GM23338 (cell line): ENCODE results near the gene DHX36. TPM values are rescaled to one million over a fixed set of nuclear protein-coding genes. Genes with fewer than 3 reads are reported as not detected.

Experiments
- ATAC-seq: fragments of 200-7000 bp; cut with Tn5 transposase; 3 replicates; pipeline ENCODE4 v1.9.1; 2020
- DNase-seq: peaks from one replicate; pipeline ENCODE4 v3.0.0-alpha.2; 2015; ENCODE audit warnings: low spot score
- H2AFZ ChIP-seq: fragments of 200-600 bp; sonication (generic); 2 replicates; pipeline ENCODE4 v1.8.0; 2016; ENCODE audit warnings: antibody characterized with exemption, mild to moderate bottlenecking, moderate library complexity
- H3F3A ChIP-seq: fragments of 200-600 bp; sonication (generic); replicated peaks from 2 replicates; pipeline ENCODE4 v1.8.0; 2017; ENCODE audit warnings: antibody characterized with exemption, mixed run types, low read depth
- H3K27ac ChIP-seq: fragments of 200-600 bp; sonication (generic); 2 replicates; pipeline ENCODE4 v1.6.1; 2016; ENCODE audit warnings: low read depth
- H3K27me3 ChIP-seq: fragments of 200-600 bp; sonication (generic); 2 replicates; pipeline ENCODE4 v1.8.0; 2016; ENCODE audit warnings: mild to moderate bottlenecking, mixed run types, moderate library complexity; ENCODE audit not compliant: insufficient read depth
- H3K36me3 ChIP-seq: fragments of 200-600 bp; sonication (generic); 2 replicates; pipeline ENCODE4 v1.8.0; 2016; ENCODE audit warnings: mild to moderate bottlenecking; ENCODE audit not compliant: insufficient read depth
- H3K4me1 ChIP-seq: fragments of 200-600 bp; sonication (generic); 2 replicates; pipeline ENCODE4 v1.8.0; 2016; ENCODE audit warnings: mild to moderate bottlenecking, moderate library complexity; ENCODE audit not compliant: insufficient read depth
- H3K4me2 ChIP-seq: fragments of 200-600 bp; sonication (generic); 2 replicates; pipeline ENCODE4 v1.7.1; 2017; ENCODE audit warnings: mixed run types
- H3K4me3 ChIP-seq: fragments of 200-600 bp; sonication (generic); 2 replicates; pipeline ENCODE4 v1.6.1; 2016; ENCODE audit warnings: mixed run types
- H3K79me2 ChIP-seq: fragments of 200-600 bp; sonication (generic); replicated peaks from 2 replicates; pipeline ENCODE4 v1.8.0; 2017; ENCODE audit warnings: mild to moderate bottlenecking; ENCODE audit not compliant: insufficient read depth
- H3K9me2 ChIP-seq: fragments of 200-600 bp; sonication (generic); 2 replicates; pipeline ENCODE4 v1.8.0; 2017; ENCODE audit not compliant: insufficient read depth
- H4K20me1 ChIP-seq: fragments of 200-600 bp; sonication (generic); replicated peaks from 2 replicates; pipeline ENCODE4 v1.8.0; 2017; ENCODE audit warnings: mild to moderate bottlenecking; ENCODE audit not compliant: insufficient read depth
- H3K27ac Mint-ChIP-seq: 2 replicates; pipeline ENCODE4 v1.8.0; 2020; ENCODE audit warnings: inconsistent platforms, mild to moderate bottlenecking, moderate library complexity, mixed read lengths
- H3K27me3 Mint-ChIP-seq: 3 replicates; pipeline ENCODE4 v1.8.0; 2022; ENCODE audit warnings: low read depth, mild to moderate bottlenecking, moderate library complexity, mixed read lengths, inconsistent platforms; ENCODE audit not compliant: insufficient read depth, poor library complexity
- H3K36me3 Mint-ChIP-seq: 3 replicates; pipeline ENCODE4 v1.8.0; 2021; ENCODE audit warnings: low read depth, mild to moderate bottlenecking, inconsistent platforms, moderate library complexity, mixed read lengths
- H3K4me1 Mint-ChIP-seq: 3 replicates; pipeline ENCODE4 v1.8.0; 2020; ENCODE audit warnings: mild to moderate bottlenecking, inconsistent platforms, mixed read lengths
- H3K4me3 Mint-ChIP-seq: 3 replicates; pipeline ENCODE4 v1.8.0; 2021; ENCODE audit warnings: moderate library complexity, mild to moderate bottlenecking, inconsistent platforms, mixed read lengths
- H3K9me3 Mint-ChIP-seq: 3 replicates; pipeline ENCODE4 v1.8.0; 2020; ENCODE audit warnings: moderate library complexity, mild to moderate bottlenecking, inconsistent platforms, mixed read lengths
- EZH2phosphoT487 ChIP-seq: fragments of 200-600 bp; sonication (generic); IDR thresholded peaks from one replicate; pipeline ENCODE4 v1.8.1; 2018; ENCODE audit warnings: antibody characterized with exemption; ENCODE audit not compliant: unreplicated experiment
- JUNB ChIP-seq: IDR thresholded peaks from one replicate; pipeline ENCODE4 v1.6.1; 2016; ENCODE audit warnings: antibody characterized with exemption; ENCODE audit not compliant: unreplicated experiment
- POLR2AphosphoS5 ChIP-seq: IDR thresholded peaks from 2 replicates; pipeline ENCODE4 v1.6.1; 2016; ENCODE audit warnings: antibody characterized with exemption, low read depth
- ZNF331 ChIP-seq: fragments of 250-450 bp; sonication (Bioruptor Pico); IDR thresholded peaks from 2 replicates; pipeline ENCODE4 v1.5.0; 2020; ENCODE audit warnings: low read depth, mild to moderate bottlenecking, moderate library complexity
- polyA plus RNA-seq: library from polyadenylated mRNA; unstranded; fragments of >200 nt; fragmentation: Nextera tagmentation; extraction: Ambion mirVana; gene quantifications from 2 replicates; pipeline ENCODE4 v1.2.1, GENCODE V29; 2016
- total RNA-seq: library from RNA; depleted of rRNA; stranded (reverse); fragments of >200 nt; shearing (Covaris generic); gene quantifications from 2 replicates; pipeline ENCODE4 v1.2.3, GENCODE V29; 2014
- TF ChIP-seq, protein P1 (sequence below): fragments of 250-450 bp; sonication (Bioruptor Pico); IDR thresholded peaks from 2 replicates; pipeline ENCODE4 v1.5.0; 2020; ENCODE audit warnings: mild to moderate bottlenecking, moderate library complexity
- TF ChIP-seq, protein P2 (sequence below): IDR thresholded peaks from one replicate; pipeline ENCODE4 v1.6.1; 2018; ENCODE audit warnings: antibody characterized with exemption; ENCODE audit not compliant: unreplicated experiment

Gene DHX36
- total and polyA plus RNA-seq, 2 experiments from 2014 or later = 103 to 110 TPM

DNA sequence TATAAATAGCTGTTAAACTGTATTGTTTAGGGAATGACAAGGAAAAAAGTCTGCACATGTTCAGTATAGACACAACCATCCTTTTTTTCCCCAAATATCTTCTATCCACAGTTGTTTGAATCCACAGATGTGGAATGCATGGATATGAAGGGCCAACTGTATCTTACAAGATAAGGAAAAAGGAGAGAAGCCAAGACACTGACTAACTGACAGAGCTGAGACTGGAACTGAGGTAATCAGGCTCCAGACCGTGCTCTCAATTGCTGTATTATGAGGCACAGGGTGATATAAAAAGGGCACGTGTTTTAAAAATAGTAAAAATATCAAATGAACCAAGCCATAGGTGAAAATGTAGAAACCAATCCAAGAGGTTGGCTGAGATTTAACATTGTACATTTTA, 49.0 kb downstream of the DHX36 start:
- Mint-ChIP-seq H3K9me3 (no peaks in the 10 kb centered on the region), H3K27ac (no peak overlapping the region), H3K4me1 (no peaks in the 10 kb centered on the region), H3K36me3 (peaks cover 78% of the 10 kb centered on the region), H3K4me3 (no peak overlapping the region), H3K27me3 (no peaks in the 10 kb centered on the region)
- H3K27ac ChIP-seq = no peak overlapping the region
- TF ChIP-seq ZNF331 = no peak
- no peak overlapping the region for H2AFZ ChIP-seq
- no peaks in the 10 kb centered on the region for H3K4me1 ChIP-seq
- H3K79me2 ChIP-seq = peaks cover 23% of the 10 kb centered on the region
- ATAC-seq (no peak), DNase-seq (no peak)
- H3K27me3 ChIP-seq = no peaks in the 10 kb centered on the region
- no peak overlapping the region for H3K4me3 ChIP-seq
- no peaks in the 10 kb centered on the region for H3K9me2 ChIP-seq
- peaks cover 9% of the 10 kb centered on the region; the same call in 1 of the 2 replicates for H4K20me1 ChIP-seq
- H3K36me3 ChIP-seq = peaks cover 80% of the 10 kb centered on the region
- H3K4me2 ChIP-seq = no peak overlapping the region
- no peaks in the 10 kb centered on the region for H3F3A ChIP-seq

DNA sequence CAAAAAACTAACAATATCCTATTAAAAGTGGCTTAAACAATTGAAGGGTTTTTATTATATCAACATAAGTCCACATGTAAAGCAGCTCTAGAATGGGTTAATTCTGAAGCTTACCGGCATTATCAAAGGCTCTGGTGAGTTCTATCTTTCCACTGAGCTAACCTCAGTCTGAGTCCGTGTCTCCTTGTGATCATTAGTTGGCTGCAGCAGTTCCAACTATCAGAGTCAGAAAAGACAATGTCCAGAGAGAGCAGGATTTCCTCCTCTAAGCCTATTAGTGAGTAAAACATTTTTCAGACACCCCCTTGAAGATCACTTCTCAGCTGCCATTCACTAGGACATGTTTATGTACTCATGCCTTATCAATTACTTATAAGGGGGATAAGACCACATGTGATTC, 49.9 kb downstream of the DHX36 start:
- Histone ChIP-seq H3K4me1 (no peaks in the 10 kb centered on the region), H3K79me2 (peaks cover 32% of the 10 kb centered on the region), H3K36me3 (peaks cover 72% of the 10 kb centered on the region), H3K4me2 (no peak overlapping the region), H3K27me3 (no peaks in the 10 kb centered on the region), H3K27ac (no peak overlapping the region), H4K20me1 (peaks cover 9% of the 10 kb centered on the region; the same call in 1 of the 2 replicates), H3F3A (no peaks in the 10 kb centered on the region), H2AFZ (no peak overlapping the region), H3K4me3 (no peak overlapping the region), H3K9me2 (no peaks in the 10 kb centered on the region)
- no peak for ATAC-seq
- H3K4me1 Mint-ChIP-seq = no peaks in the 10 kb centered on the region
- DNase-seq = no peak
- H3K27ac Mint-ChIP-seq = no peak overlapping the region
- no peaks in the 10 kb centered on the region for H3K27me3 Mint-ChIP-seq
- 0 out of 3 replicates have a peak, but pooled peaks cover 2% of the 10 kb centered on the region for H3K9me3 Mint-ChIP-seq
- H3K4me3 Mint-ChIP-seq = no peak overlapping the region
- peaks cover 80% of the 10 kb centered on the region for H3K36me3 Mint-ChIP-seq
- no peak for TF ChIP-seq POLR2AphosphoS5
- no peak for TF ChIP-seq JUNB

DNA sequence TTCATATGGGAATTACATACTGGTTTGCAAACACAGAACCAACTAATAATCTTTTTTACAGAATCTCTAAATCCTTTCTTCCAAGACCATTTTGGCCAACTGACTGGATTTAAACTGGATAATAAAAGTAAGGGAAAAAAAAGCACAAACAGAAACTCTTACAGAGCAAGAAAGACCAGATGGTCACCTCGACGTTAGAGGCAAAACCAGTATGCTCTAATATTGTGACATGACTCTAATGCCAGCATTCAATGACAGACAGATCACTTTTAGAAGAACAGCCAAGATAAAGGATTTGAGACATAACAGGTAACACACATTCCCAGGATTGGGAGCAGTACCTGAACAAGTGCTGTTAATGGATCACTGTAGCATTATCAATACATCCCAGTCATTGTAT, 50.9 kb downstream of the DHX36 start:
- H3K4me1 ChIP-seq = no peaks in the 10 kb centered on the region
- H3F3A ChIP-seq = no peaks in the 10 kb centered on the region
- peaks cover 10% of the 10 kb centered on the region; the same call in 2 of the 3 replicates for H3K9me3 Mint-ChIP-seq
- no peak overlapping the region for H3K27ac ChIP-seq
- no peak overlapping the region for H3K4me2 ChIP-seq
- H3K36me3 ChIP-seq = peaks cover 64% of the 10 kb centered on the region
- DNase-seq = no peak
- no peak overlapping the region for H3K4me3 Mint-ChIP-seq
- no peaks in the 10 kb centered on the region for H3K9me2 ChIP-seq
- H4K20me1 ChIP-seq = peaks cover 9% of the 10 kb centered on the region; the same call in 1 of the 2 replicates
- no peaks in the 10 kb centered on the region for H3K4me1 Mint-ChIP-seq
- no peak for TF ChIP-seq EZH2phosphoT487
- no peak for TF ChIP-seq JUNB
- TF ChIP-seq, protein P1, sequence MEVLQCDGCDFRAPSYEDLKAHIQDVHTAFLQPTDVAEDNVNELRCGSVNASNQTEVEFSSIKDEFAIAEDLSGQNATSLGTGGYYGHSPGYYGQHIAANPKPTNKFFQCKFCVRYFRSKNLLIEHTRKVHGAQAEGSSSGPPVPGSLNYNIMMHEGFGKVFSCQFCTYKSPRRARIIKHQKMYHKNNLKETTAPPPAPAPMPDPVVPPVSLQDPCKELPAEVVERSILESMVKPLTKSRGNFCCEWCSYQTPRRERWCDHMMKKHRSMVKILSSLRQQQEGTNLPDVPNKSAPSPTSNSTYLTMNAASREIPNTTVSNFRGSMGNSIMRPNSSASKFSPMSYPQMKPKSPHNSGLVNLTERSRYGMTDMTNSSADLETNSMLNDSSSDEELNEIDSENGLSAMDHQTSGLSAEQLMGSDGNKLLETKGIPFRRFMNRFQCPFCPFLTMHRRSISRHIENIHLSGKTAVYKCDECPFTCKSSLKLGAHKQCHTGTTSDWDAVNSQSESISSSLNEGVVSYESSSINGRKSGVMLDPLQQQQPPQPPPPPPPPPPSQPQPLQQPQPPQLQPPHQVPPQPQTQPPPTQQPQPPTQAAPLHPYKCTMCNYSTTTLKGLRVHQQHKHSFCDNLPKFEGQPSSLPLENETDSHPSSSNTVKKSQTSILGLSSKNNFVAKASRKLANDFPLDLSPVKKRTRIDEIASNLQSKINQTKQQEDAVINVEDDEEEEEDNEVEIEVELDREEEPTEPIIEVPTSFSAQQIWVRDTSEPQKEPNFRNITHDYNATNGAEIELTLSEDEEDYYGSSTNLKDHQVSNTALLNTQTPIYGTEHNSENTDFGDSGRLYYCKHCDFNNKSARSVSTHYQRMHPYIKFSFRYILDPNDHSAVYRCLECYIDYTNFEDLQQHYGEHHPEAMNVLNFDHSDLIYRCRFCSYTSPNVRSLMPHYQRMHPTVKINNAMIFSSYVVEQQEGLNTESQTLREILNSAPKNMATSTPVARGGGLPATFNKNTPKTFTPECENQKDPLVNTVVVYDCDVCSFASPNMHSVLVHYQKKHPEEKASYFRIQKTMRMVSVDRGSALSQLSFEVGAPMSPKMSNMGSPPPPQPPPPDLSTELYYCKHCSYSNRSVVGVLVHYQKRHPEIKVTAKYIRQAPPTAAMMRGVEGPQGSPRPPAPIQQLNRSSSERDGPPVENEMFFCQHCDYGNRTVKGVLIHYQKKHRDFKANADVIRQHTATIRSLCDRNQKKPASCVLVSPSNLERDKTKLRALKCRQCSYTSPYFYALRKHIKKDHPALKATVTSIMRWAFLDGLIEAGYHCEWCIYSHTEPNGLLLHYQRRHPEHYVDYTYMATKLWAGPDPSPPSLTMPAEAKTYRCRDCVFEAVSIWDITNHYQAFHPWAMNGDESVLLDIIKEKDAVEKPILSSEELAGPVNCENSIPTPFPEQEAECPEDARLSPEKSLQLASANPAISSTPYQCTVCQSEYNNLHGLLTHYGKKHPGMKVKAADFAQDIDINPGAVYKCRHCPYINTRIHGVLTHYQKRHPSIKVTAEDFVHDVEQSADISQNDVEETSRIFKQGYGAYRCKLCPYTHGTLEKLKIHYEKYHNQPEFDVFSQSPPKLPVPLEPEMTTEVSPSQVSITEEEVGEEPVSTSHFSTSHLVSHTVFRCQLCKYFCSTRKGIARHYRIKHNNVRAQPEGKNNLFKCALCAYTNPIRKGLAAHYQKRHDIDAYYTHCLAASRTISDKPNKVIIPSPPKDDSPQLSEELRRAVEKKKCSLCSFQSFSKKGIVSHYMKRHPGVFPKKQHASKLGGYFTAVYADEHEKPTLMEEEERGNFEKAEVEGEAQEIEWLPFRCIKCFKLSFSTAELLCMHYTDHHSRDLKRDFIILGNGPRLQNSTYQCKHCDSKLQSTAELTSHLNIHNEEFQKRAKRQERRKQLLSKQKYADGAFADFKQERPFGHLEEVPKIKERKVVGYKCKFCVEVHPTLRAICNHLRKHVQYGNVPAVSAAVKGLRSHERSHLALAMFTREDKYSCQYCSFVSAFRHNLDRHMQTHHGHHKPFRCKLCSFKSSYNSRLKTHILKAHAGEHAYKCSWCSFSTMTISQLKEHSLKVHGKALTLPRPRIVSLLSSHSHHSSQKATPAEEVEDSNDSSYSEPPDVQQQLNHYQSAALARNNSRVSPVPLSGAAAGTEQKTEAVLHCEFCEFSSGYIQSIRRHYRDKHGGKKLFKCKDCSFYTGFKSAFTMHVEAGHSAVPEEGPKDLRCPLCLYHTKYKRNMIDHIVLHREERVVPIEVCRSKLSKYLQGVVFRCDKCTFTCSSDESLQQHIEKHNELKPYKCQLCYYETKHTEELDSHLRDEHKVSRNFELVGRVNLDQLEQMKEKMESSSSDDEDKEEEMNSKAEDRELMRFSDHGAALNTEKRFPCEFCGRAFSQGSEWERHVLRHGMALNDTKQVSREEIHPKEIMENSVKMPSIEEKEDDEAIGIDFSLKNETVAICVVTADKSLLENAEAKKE = no peak
- TF ChIP-seq, protein P2, sequence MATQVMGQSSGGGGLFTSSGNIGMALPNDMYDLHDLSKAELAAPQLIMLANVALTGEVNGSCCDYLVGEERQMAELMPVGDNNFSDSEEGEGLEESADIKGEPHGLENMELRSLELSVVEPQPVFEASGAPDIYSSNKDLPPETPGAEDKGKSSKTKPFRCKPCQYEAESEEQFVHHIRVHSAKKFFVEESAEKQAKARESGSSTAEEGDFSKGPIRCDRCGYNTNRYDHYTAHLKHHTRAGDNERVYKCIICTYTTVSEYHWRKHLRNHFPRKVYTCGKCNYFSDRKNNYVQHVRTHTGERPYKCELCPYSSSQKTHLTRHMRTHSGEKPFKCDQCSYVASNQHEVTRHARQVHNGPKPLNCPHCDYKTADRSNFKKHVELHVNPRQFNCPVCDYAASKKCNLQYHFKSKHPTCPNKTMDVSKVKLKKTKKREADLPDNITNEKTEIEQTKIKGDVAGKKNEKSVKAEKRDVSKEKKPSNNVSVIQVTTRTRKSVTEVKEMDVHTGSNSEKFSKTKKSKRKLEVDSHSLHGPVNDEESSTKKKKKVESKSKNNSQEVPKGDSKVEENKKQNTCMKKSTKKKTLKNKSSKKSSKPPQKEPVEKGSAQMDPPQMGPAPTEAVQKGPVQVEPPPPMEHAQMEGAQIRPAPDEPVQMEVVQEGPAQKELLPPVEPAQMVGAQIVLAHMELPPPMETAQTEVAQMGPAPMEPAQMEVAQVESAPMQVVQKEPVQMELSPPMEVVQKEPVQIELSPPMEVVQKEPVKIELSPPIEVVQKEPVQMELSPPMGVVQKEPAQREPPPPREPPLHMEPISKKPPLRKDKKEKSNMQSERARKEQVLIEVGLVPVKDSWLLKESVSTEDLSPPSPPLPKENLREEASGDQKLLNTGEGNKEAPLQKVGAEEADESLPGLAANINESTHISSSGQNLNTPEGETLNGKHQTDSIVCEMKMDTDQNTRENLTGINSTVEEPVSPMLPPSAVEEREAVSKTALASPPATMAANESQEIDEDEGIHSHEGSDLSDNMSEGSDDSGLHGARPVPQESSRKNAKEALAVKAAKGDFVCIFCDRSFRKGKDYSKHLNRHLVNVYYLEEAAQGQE = no peak
- no peak overlapping the region for H3K4me3 ChIP-seq
- H3K36me3 Mint-ChIP-seq = peaks cover 80% of the 10 kb centered on the region
- H3K27ac Mint-ChIP-seq = no peak overlapping the region
- no peak for ATAC-seq
- peaks cover 2% of the 10 kb centered on the region for H3K27me3 Mint-ChIP-seq
- H3K27me3 ChIP-seq = no peaks in the 10 kb centered on the region
- H3K79me2 ChIP-seq = peaks cover 41% of the 10 kb centered on the region
- no peak overlapping the region for H2AFZ ChIP-seq
